Measurements from ENCODE around the gene ASXL3.

DNA sequence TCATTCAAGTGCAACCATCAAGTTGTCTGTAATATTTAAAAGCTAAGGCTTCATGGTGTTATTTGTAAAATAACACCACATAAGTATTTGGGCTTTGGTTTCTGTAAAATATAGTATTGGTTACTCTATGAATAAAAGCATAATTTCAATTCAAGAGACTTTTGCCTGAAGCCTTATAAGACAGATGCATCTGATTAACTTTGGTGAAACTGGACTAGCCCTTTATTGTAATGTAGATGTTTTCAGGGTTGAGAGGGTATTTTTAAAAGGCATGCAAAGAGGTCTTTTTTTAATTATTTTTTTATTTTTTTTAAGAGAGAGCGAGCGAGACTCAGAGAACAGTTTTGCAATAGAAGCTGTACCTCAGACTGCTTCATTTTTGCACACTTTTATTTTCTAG is 66.5 kb downstream of the ASXL3 start:
- TF ChIP-seq, protein P1, sequence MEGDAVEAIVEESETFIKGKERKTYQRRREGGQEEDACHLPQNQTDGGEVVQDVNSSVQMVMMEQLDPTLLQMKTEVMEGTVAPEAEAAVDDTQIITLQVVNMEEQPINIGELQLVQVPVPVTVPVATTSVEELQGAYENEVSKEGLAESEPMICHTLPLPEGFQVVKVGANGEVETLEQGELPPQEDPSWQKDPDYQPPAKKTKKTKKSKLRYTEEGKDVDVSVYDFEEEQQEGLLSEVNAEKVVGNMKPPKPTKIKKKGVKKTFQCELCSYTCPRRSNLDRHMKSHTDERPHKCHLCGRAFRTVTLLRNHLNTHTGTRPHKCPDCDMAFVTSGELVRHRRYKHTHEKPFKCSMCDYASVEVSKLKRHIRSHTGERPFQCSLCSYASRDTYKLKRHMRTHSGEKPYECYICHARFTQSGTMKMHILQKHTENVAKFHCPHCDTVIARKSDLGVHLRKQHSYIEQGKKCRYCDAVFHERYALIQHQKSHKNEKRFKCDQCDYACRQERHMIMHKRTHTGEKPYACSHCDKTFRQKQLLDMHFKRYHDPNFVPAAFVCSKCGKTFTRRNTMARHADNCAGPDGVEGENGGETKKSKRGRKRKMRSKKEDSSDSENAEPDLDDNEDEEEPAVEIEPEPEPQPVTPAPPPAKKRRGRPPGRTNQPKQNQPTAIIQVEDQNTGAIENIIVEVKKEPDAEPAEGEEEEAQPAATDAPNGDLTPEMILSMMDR (IDR thresholded peaks at IDR 0.05): no peak
- no peak for TF ChIP-seq POLR2A (IDR thresholded peaks at IDR 0.05)

Data from adrenal gland (tissue), 5 donors.